Cardiac muscle cell (in vitro differentiated cells and primary cell): ENCODE data around the gene MZT2B. TPM values are rescaled to one million over a fixed set of nuclear protein-coding genes. Genes with fewer than 3 reads are reported as not detected.
"Not testable (repeated sequence)": the region's sequence is repeated elsewhere in the genome, so short reads cannot be mapped to it uniquely, and the experiment has no call there.

Experiments used
- DNase-seq, 2 donors: peaks; one replicate each; pipeline versions ENCODE4 v3.0.0 to v3.0.0-alpha.2; 2010 to 2017; ENCODE audit warnings: low read depth in 1 of 2, low spot score in 1 of 2
- H3K27ac ChIP-seq: fragments of 200-600 bp; sonication (generic); 2 replicates; pipeline ENCODE4 v1.5.1; 2016
- H3K27me3 ChIP-seq: fragments of 200-600 bp; sonication (generic); 2 replicates; pipeline ENCODE4 v1.6.0; 2016; ENCODE audit warnings: control low read depth
- H3K36me3 ChIP-seq: fragments of 200-600 bp; sonication (generic); 2 replicates; pipeline ENCODE4 v1.5.1; 2016; ENCODE audit warnings: control low read depth
- H3K4me1 ChIP-seq: fragments of 200-600 bp; sonication (generic); 2 replicates; pipeline ENCODE4 v1.8.1; 2017; ENCODE audit warnings: low read depth, mild to moderate bottlenecking, mixed run types
- H3K4me3 ChIP-seq: fragments of 200-600 bp; sonication (generic); 2 replicates; pipeline ENCODE4 v1.5.1; 2016; ENCODE audit warnings: mild to moderate bottlenecking
- H3K9me3 ChIP-seq: fragments of 200-600 bp; sonication (generic); 2 replicates; pipeline ENCODE4 v1.5.1; 2017; ENCODE audit warnings: low read depth, mild to moderate bottlenecking, control low read depth
- polyA plus RNA-seq: library from polyadenylated mRNA; unstranded; fragments of >200 nt; fragmentation: Nextera tagmentation; extraction: Ambion mirVana; gene quantifications from 2 replicates; pipeline ENCODE4 v1.2.1, GENCODE V29; 2016
- total RNA-seq: library from RNA; depleted of rRNA; stranded (reverse); fragments of >200 nt; gene quantifications from 2 replicates; pipeline ENCODE4 v1.2.3, GENCODE V29; 2016
- TF ChIP-seq, protein P1 (sequence below): IDR thresholded peaks from 2 replicates; pipeline ENCODE4 v1.5.1; 2012; ENCODE audit warnings: low read depth, mild to moderate bottlenecking, low read length

Gene MZT2B
- total and polyA plus RNA-seq, 2 experiments from 2014 or later: 266 to 438 TPM

DNA sequence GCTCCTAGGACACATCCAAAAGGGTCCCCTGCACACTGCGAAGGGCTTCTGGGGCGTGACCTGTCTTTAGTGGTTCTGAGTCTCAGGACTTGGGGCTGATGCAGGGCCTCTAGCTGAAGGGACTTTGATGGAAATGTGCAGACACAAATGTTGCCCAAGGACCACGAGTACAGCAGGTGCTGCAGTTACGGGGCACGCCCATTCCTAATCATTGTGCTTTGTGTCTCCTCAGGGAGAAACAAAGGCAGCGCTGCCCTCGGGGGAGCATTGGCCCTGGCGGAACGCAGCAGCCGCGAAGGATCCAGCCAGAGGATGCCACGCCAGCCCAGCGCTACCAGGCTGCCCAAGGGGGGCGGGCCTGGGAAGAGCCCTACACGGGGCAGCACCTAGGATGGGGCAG lies 8.2 kb downstream of the MZT2B start:
- Histone ChIP-seq H3K4me3 (no peak overlapping the region), H3K9me3 (no peaks in the 10 kb centered on the region), H3K4me1 (no peaks in the 10 kb centered on the region), H3K27me3 (no peaks in the 10 kb centered on the region), H3K27ac (no peak overlapping the region), H3K36me3 (no peaks in the 10 kb centered on the region)
- TF ChIP-seq, protein P1, sequence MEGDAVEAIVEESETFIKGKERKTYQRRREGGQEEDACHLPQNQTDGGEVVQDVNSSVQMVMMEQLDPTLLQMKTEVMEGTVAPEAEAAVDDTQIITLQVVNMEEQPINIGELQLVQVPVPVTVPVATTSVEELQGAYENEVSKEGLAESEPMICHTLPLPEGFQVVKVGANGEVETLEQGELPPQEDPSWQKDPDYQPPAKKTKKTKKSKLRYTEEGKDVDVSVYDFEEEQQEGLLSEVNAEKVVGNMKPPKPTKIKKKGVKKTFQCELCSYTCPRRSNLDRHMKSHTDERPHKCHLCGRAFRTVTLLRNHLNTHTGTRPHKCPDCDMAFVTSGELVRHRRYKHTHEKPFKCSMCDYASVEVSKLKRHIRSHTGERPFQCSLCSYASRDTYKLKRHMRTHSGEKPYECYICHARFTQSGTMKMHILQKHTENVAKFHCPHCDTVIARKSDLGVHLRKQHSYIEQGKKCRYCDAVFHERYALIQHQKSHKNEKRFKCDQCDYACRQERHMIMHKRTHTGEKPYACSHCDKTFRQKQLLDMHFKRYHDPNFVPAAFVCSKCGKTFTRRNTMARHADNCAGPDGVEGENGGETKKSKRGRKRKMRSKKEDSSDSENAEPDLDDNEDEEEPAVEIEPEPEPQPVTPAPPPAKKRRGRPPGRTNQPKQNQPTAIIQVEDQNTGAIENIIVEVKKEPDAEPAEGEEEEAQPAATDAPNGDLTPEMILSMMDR: no peak
- DNase-seq: no peak

DNA sequence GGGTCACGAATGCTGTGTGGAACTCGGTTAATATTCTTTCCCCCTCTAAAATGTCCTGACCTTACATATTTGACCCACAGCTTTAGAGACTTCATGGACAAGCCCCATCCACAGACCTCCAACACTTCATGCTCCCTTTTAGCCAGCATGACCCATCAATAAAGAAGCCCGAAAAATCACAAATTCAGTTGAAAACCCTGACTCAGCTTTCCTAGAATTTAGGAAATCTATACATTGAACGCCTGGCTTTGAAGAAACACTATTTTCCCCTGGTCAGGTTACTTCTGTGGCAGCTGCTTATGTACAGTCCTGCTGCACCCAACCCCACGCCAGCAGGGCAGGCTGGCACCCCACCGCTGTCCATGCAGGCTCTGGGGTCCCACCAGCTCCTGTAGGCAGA lies 9.3 kb downstream of the MZT2B start:
- not testable (repeated sequence) for H3K9me3 ChIP-seq, H3K4me1 ChIP-seq, H3K36me3 ChIP-seq, H3K4me3 ChIP-seq, DNase-seq, H3K27ac ChIP-seq, H3K27me3 ChIP-seq

DNA sequence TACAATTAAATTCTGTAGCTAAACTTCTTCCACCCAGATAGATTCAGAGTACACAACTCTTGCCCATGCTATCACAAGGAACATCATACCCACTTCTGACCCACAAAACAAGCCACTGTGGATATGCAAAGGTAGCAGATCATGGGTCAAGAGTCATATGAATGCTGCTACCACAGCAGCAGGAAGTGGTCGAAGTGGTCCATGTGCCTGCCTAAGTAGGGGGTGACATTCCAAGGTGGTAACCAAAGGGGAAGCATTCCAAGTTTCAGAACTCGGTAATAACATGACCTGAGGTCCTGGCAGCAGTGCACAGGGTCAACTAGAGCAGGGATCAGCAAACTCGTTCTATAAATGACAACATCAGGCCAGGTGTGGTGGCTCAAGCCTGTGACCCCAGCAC lies 10.4 kb downstream of the MZT2B start:
- H3K36me3 ChIP-seq, H3K27me3 ChIP-seq, H3K4me1 ChIP-seq, H3K4me3 ChIP-seq, DNase-seq, H3K9me3 ChIP-seq, H3K27ac ChIP-seq: not testable (repeated sequence)

DNA sequence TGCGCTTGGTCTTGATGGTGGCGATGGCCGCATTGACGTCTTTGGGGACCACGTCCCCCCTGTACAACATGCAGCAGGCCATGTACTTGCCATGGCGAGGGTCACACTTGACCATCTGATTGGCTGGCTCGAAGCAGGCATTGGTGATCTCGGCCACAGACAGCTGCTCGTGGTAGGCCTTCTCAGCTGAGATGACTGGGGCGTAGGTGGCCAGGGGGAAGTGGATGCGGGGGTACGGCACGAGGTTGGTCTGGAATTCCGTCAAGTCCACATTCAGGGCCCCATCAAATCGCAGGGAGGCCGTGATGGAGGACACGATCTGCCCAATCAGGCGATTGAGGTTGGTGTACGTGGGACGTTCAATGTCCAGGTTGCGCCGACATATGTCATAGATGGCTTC lies 11.8 kb downstream of the MZT2B start:
- not testable (repeated sequence) for H3K36me3 ChIP-seq, H3K9me3 ChIP-seq, H3K27me3 ChIP-seq, DNase-seq, H3K4me1 ChIP-seq, H3K4me3 ChIP-seq, H3K27ac ChIP-seq

DNA sequence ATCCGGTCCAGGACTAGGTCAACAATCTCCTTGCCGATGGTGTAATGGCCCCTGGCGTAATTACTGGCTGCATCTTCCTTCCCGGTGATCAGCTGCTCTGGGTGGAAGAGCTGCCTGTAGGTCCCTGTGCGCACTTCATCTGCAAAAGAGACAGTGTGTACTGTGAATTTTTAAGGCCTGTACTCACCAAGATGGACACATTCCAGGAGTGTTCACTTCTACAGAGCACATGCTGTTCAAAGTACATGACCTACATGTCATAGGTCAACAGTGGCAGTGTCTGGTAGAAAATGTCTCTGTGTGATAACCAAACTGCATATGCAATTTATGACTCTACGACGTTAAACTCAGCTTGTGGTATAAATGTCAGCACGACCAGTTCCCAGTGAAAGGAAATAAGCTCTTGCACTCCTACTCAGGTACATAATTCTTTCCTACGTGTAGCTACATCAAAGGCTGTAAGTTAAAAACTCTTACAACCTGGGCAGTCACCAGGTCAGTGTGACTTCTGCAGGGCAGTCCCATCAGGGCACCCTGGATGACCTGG lies 13.1 kb downstream of the MZT2B start:
- not testable (repeated sequence) for H3K4me1 ChIP-seq, H3K27me3 ChIP-seq, H3K4me3 ChIP-seq, DNase-seq, H3K9me3 ChIP-seq, H3K27ac ChIP-seq, H3K36me3 ChIP-seq

DNA sequence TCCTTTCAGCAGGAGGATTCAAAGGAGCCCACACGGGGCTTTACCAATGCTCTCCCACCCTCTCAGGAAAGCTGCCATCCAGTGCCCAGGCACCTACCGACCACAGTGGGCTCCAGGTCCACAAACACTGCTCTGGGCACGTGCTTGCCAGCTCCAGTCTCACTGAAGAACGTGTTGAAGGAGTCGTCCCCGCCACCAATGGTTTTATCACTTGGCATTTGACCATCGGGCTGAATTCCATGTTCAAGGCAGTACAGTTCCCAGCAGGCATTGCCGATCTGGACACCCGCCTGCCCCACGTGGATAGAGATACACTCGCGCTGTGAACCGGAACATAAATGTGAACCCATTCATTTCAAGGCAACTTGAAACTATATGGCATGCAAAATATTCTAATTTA lies 14.0 kb downstream of the MZT2B start:
- not testable (repeated sequence) for H3K27ac ChIP-seq, H3K36me3 ChIP-seq, H3K4me1 ChIP-seq, H3K27me3 ChIP-seq, H3K4me3 ChIP-seq, DNase-seq, H3K9me3 ChIP-seq

DNA sequence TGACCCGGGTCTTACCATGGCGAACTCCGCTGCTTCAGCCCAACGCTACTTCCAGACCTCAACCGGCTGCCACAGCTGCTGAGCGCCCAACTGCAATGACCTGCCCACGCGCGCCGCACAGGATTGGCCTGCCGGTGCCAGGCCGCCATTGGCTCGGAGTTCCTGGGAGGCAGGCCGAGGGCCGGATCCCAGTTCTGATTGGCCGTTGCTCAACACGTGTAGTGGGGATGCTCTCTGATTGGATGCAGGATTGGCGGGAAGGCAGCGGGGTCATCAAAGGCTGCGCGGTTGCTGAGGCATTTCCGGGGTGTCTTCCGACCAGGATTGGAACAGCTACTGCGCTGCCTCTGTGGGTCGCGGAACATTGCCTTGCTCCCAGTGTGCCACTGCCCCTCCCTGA lies 16.3 kb downstream of the MZT2B start, which contains the start of gene TUBA3E:
Gene TUBA3E (minus strand): TSS at position 97 of the 400 bp plus-strand sequence. CDS start 79 bp downstream, at position 18.
- TF ChIP-seq, protein P1: no peak
- Histone ChIP-seq H3K9me3 (no peaks in the 10 kb centered on the region), H3K4me1 (no peaks in the 10 kb centered on the region), H3K27ac (no peak within 1 kb of the TSS), H3K27me3 (no peaks in the 10 kb centered on the region), H3K4me3 (no peak within 1 kb of the TSS), H3K36me3 (no peaks in the 10 kb centered on the region)
- no peak for DNase-seq

DNA sequence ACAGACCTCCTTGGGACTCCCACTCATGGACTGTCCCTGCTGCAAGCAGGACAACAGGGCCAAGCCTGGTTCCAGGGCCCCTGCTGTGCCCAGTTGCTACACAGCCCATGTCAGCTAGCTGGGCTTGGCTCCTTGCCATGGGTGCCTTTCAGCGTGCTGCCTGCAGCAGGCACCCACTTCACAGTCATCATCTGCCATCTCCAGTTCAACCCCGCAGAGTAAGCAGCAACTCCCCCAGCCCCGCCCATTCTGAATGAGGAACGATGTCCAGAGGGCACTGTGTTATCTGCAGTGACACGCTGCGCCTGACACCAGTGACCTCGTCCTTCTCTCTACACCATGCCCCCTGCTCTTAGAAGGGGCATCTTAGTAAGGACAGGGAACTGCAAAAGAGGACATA lies 20.5 kb downstream of the MZT2B start:
- not testable (repeated sequence) for DNase-seq, H3K4me3 ChIP-seq

DNA sequence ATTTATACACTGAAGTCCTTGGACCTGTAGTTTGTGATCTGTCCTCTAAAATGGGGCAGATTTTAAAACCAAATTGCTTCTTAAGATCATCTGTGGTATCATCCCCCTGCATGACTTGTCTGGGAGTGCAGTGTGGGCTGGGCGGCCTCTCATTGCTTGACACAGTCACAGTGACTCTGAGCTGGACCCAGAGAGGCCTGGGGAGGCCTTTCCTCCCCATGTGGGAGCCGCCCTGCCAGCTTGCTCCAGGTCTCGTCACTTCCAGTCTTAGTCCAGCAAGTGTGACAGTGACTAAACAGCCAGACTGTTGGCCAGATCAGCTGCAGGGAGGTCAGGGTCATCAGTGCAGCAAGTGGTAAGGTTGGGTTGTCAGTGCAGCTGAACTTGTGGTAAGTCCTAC lies 21.1 kb downstream of the MZT2B start:
- not testable (repeated sequence) for H3K4me1 ChIP-seq, H3K27me3 ChIP-seq, H3K4me3 ChIP-seq, H3K36me3 ChIP-seq, H3K9me3 ChIP-seq, DNase-seq, H3K27ac ChIP-seq

More for the DNA sequence above, 20.5 kb downstream of the MZT2B start:
- H3K27me3 ChIP-seq, H3K36me3 ChIP-seq, H3K9me3 ChIP-seq, H3K4me1 ChIP-seq, H3K27ac ChIP-seq: not testable (repeated sequence)

DNA sequence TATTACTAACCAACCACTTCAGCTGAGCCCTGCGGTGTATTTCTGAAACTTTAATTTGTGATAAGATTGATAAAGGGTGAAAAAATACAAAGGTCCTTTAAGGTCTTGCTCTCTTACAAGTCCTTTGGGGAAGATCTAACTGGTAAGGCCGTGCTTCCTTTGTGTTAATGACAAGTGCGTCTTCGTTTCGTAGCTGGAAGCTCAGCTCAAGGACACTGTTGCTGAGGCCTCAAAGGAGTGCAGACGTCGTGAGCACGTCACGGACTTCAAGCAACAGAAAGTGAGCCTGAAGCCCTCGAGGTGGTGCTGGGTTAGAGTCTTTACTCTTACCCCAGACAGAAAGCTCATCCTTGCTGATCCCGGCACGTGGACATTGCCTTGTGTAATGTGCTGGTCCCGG lies 25.0 kb downstream of the MZT2B start:
- not testable (repeated sequence) for H3K36me3 ChIP-seq, H3K4me1 ChIP-seq

DNA sequence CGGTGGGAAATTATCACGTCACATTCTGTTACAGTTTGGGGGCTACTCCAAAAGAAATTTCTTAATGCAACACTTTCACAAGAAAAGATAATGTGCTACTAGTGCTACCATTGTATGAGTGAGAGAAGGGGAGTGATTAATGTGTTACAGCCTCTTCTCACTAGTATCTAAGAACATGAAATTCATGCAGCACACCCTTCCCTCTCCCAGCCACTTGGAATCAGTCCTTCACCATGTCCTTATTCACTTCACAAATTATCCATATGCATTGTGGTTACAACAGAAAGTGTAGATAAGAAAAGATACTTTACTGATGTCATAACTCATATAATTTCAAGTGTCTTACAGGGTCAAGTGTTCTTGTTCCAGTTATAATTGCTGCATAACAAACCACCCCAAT lies 37.1 kb downstream of the MZT2B start:
- peaks cover 12% of the 10 kb centered on the region for H3K27me3 ChIP-seq
- not testable (repeated sequence) for H3K36me3 ChIP-seq, H3K4me1 ChIP-seq, H3K27ac ChIP-seq, H3K9me3 ChIP-seq, H3K4me3 ChIP-seq, DNase-seq

More for the DNA sequence above, 25.0 kb downstream of the MZT2B start:
- DNase-seq, H3K9me3 ChIP-seq, H3K4me3 ChIP-seq, H3K27me3 ChIP-seq, H3K27ac ChIP-seq: not testable (repeated sequence)

DNA sequence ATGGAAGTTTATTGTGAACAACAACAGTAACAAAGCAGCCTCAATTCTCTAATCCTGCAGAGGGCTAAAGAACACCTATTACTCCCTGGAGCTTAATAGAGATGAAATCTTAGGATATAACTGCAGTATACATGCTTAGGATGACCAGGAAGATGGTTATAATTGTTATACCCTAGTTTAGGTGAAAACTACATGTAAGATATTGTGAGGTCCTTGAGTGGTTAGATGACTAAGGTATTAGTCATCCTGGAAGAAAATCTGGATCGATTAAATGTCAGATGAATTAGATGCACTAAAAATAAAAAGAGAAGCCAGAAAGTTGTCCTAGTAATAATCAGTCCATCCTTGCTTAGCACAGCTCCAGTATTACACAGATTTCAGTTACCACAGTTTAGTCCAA lies 38.4 kb downstream of the MZT2B start:
- H3K9me3 ChIP-seq, H3K27me3 ChIP-seq, H3K27ac ChIP-seq, DNase-seq, H3K36me3 ChIP-seq, H3K4me3 ChIP-seq, H3K4me1 ChIP-seq: not testable (repeated sequence)

DNA sequence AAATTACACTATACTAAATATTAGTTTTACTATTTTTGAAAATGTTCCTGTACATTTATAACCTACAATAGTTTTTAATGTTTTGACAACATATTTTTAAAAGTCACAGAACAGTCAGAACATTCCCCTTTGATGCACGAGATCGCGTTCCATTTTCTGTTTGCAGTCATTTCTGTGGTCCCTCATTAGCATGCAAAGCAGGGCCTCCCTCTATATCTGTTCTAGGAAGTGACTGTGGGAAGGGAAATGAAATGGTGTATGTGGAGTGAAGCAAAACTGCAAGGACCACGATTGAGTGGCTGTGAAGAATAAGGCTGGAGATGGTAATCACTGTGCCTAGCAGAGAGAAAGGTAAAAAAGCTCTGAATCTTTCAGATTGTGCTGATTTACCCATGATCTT lies 40.5 kb downstream of the MZT2B start:
- not testable (repeated sequence) for DNase-seq, H3K27ac ChIP-seq, H3K36me3 ChIP-seq, H3K9me3 ChIP-seq, H3K27me3 ChIP-seq, H3K4me1 ChIP-seq, H3K4me3 ChIP-seq
